Measurements from ENCODE around the gene OGN.
"Not testable (repeated sequence)": the region's sequence is repeated elsewhere in the genome, so short reads cannot be mapped to it uniquely, and the experiment has no call there.

Gene OGN

DNA sequence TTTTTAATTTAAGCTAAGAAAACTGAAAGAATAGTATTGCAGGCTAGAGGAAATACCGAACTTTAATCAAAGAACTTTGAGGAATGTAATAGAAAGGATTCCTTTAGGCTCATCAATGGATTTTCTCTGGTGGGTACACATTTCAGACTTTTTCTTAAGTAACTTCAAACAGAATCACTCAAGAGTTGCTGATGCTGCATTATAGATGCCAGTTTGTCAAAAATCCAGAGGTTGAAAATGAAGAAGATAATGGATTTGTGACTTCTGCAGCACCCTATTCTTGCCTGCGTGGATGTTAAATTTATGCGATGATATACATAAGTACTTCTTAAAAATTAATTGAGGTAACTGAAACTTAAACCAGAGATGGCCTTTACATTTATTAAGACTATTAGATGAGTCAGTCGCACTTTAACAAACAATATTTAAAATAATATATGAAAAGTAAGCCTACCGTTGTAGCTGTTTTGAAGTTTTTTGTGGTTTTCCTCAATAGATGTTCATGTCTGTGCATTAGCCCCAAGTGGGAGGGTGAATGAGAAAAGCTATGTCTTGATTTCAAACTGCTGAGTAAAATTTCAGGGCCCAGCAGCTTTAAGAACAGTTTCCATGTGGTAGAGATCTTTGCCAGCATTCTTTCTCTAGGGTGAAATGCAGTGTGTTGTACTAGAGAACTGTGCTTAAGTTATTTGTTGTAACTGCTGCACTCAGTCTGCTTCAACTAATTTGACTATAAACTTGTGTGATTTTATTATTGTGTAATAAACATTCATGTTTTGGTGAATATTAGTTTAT is at the start of gene OGN:
OGN (minus strand) TSS at position 537 of the 795 bp plus-strand sequence. CDS start 1,171 bp downstream, outside the sequence.
- no peak for DNase-seq (ENCODE audit: low spot score)

DNA sequence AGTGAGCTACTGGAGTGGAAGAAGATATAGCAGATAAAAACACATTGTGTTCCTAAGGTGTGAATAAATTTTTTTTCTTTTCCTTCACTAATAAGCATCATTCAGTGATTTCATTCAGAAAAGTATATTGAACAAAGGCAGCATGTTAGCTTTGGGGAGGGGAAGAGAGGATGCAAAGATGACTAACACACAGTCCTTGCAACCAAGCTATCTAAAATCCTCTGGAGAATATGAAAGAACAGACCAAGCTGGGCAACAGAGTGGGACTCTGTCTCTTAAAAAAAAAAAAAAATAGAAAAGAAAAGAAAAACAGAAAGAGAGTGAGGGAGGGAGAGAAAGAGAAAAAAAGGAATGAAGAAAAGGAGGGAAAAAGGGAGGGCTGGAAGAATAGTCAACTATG is 42.2 kb upstream of the OGN start:
- no peak for DNase-seq (ENCODE audit: low spot score)

GRCh38 chr9:92444841-92445240 is 40.5 kb upstream of the OGN start:
- no peak for DNase-seq (ENCODE audit: low spot score)

DNA sequence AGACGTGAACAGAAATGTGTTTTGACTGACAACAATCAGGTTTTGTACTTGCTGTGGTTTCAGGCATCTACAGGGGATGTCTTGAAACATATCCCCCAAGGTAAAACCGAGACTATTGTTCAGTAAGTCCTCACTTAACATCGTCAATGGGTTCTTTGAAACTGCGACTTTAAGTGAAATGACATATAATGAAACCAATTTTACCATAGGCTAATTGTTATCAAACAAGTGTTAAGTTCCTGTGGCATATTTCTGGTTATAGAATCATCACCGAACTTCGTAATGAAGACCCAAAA is 36.3 kb upstream of the OGN start:
- DNase-seq (ENCODE audit: low spot score), result peak; percentile 5

DNA sequence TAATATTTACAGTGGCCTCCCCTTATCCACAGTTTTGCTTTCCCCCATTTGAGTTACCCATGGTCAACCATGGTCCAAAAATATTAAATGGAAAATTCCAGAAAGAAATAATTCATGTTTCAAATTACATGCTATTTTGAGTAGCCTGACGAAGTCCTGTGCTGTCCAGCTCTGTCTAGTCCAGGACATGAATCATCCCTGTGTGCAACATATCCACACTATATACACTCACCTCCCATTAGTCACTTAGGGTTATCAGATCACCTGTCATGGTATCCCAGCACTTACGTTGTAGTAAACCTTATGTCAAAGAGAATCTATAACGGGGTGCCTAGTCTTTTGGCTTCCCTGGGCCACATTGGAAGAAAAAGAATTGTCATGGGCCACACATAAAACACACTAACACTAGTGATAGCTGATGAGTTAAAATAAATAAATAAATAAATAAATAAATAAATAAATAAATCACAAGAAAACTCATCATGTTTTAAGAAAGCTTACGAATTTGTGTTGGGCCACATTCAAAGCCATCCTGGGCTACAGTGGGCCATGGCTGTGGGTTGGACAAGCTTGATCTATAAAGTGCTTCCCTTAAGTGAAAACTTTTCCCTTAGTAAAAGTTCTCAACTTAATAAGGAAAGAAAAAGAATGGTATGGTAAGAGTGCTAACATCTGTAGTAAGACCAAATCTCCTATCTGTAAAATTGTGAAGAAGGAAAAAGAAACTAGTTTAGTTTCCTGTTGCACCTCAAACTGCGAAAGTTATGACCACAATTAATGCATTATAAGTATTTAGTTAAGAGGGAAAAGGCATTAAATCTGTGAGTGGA is 35.8 kb upstream of the OGN start:
- no peak for DNase-seq (ENCODE audit: low spot score)

DNA sequence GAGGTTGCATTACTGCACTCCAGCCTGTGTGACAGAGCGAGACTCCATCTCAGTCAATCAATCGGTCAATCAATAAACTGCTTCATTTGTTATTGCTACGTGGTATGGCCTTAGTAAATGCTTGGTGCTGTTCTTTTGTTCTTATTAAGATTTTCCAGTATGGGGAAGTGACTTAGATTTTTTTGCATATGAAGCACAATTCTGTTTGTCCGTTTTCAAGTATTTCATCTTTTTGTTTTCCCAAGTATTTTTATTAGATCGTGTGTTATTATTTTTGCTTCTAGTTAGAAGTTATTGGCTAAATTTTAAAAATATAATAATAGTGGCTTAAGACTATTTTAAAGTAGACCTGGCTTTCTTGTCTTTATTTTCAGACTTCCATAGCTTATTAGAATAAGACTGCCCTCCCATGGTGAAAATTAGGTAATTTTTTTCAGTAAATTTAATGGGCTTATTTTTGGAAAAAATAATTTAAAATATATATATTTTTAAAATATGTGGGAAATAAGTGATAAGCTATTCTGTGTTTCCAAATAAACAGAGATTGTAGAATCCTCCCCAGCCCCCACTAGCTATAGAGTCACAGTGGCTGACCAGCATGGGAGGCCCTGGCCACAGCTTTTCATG is 34.6 kb upstream of the OGN start:
- no peak for DNase-seq (ENCODE audit: low spot score)

- DNase-seq (ENCODE audit: low spot score), result no peak
Measured at GRCh38 chr9:92435263-92435662, 30.9 kb upstream of the OGN start.

DNA sequence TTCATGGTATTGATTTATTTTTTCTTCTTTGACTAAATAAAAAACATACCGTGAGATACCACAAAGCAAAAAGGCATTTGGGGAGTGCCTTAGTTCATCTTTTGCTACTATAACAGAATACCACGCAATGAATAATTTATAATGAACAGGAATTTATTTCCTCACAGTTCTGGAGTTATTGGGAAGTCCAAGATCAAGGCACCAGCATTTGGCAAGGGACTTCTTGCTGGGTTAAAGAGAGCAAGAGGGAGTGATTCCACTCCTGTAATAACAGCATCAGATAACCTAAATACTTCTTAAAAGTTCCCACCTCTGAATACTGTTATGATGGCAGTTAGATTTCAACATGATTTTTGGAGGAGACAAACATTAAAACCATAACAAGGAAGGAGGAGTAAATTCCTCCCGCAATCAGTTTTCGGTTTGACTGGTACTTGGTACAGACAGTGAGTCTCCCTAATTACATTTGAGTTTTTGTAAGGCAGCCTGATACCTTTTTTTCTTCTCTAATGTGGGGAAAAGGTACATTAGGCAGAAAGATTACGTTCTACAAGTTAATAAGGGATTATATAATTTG is 28.7 kb upstream of the OGN start:
- no peak for DNase-seq (ENCODE audit: low spot score)

DNA sequence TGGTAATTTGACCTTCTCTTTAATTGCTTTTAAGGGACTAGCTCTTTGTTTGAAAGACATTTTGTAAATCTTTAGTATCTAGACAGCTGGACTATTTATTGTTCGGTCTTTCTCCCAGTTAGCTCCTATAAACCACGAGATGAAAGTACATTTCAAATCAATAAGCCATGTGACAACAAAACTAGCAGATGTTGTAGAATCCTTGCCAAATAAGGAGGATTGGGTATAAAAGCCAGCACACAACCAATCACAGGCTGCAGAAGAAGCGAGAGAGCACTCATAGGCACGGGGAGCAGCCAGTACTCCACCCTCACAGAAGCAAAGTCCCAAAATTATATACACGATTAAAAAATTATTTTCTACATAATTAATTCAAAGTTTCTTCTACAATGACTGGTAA is 28.0 kb upstream of the OGN start:
- no peak for DNase-seq (ENCODE audit: low spot score)

GRCh38 chr9:92429836-92430235 is 25.5 kb upstream of the OGN start:
- no peak for DNase-seq (ENCODE audit: low spot score)

DNA sequence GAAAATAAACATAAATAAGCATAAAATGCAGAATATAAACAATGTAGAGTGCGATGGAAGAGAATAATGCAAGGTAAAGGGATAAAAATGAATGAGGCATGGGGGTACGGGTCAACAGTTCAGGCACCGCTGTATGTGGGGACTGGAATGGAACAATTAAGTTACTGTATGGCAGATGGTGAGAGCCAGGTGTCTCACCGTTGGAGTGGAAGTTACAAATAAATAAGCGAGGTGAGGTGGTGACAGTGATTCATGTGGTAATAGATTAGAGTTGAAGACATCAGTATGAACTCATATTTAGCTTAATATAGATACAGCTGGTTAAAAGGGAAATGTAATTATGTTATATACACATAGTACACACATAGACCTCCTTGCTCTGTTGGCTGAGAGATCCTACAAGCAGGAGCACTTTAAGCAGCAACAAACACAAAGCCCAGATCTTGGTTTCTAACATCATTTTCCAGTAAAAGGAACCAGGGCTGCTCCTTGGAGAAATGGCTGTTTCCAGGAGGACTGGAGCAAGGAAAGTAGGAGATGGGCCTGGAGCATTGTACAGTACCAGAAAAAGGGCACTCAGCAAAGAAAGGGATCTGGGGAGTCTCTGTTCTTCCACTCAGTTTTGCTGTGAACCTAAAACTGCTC is 22.2 kb upstream of the OGN start:
- no peak for DNase-seq (ENCODE audit: low spot score)

DNA sequence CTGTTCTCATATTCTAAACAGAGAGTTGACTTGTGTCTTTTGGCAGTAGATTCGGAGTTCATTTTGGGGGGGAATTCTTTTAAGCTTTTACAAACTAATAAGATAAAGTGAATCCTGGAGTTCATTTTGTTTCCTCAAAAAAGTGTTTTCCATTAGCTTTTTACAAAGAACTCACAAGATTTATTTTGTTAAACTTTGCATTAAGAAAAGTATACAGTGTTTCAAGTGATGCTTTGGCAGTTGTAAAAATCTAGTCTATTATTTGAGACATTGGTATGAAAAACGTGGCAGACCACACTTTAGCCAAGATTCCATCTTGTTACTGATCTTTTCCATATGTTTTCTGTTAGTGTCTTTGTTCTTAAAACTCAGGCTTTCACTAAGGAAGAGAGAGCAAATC is 21.1 kb upstream of the OGN start:
- no peak for DNase-seq (ENCODE audit: low spot score)

DNA sequence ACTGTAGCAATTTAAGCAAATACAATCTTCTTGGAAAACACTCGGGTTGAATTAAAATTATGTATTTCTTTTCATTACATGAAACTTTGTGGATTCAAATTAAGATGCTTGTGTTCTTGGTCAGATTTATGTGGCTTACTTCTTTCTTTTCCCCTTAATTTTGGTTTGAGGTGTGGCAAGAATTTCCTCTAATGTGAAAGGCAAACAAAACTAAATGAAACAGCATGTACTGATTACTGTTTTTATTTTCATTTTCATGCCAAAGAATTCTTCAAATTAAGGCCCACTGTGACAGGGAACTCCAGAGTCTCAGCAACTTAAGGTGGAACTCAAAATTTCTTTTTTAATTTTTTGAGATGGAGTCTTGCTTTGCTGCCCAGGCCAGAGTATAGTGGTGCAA is 20.0 kb upstream of the OGN start, which contains the start of gene OMD:
OMD (minus strand) TSS at position 132 of the 400 bp plus-strand sequence. CDS start 6,913 bp downstream, outside the sequence.
- DNase-seq (ENCODE audit: low spot score), result no peak

GRCh38 chr9:92423612-92424011 is 19.2 kb upstream of the OGN start:
- DNase-seq (ENCODE audit: low spot score), result no peak

GRCh38 chr9:92422611-92423338 is 18.4 kb upstream of the OGN start:
- no peak for DNase-seq (ENCODE audit: low spot score)

DNA sequence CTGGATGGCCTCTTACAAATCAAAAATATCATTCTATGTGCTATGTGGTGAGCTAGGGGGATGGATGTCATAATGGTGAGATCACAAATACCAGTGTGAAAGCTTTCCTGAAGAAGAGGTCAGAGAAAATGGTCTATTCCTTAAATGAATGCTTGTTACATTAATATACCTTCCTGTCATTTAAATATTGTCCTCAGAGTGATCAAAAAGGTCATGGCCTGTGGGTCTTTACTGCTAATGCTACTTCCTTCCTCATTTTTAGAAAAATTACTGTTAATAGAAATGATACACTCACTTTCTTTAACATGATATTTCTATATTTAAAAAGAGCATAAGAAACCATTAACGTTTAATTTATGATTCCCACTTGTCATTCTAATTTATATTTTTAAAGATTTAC is 10.2 kb upstream of the OGN start:
- no peak for DNase-seq (ENCODE audit: low spot score)

DNA sequence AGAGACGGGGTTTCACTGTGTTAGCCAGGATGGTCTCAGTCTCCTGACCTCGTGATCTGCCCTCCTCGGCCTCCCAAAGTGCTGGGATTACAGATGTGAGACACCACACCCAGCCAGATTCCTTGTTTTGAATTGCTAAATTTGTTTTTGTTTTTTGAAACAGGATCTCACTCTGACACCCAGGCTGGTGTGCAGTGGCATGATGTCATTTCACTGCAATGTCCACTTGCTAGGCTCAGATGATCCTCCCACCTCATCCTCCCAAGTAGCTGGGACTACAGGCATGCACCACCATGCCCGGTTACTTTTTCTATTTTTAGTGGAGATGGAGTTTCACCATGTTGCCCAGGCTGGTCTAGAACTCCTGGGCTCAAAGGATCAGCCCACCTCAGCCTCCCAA is 6.8 kb upstream of the OGN start:
- not testable (repeated sequence) for DNase-seq (ENCODE audit: low spot score)

DNA sequence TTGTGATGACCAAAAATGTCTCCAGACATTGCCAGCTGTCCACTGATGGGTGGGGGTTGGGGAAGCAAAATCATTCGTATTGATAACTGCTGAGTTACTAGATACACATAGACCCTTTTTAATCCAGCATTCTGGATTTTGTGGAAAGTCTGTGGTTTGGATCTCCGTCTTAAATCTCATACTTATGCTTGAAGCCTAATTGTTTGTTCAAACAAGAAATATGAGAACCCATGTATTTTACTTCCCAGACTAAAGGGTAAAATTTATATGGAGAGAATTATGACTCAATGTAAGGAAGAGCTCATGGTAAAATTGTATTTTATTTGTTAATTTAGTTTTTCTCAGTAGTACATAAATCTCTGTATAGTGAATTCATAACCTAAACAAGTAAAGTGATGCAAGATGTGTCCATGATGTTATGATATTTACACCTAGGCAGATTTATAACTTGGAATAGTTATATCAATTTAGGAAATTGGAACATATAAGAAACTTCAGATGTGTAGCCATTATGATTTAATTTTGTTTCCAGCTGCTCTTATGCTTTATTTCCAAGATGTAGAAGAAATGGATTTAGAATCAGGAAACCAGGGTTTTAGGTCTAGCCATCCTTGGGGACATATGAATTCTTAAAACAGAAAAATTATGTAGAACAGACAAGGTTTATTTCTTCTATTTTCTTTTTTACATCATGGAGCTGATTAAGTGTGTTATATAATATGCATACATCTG is 4.5 kb upstream of the OGN start:
- DNase-seq (ENCODE audit: low spot score), result no peak

DNA sequence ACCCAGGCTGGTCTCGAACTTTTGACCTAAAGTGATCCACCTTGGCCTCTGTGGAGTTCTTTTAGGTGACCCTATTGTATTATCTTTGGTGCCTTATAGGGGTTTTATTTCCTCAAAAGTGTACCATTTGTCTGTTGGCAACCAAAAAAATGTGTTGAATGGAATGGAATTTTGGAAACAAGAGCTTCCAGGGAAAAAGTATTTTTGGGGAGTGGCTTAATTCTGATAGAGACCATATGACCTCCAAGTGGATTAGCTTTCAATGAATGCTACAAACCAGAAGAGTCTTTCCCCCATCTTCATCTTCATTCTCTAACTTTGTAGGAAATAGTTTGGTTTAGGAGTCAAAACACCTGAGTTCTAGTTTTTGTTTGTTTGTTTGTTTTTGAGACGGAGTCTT is 3.4 kb upstream of the OGN start:
- no peak for DNase-seq (ENCODE audit: low spot score)

DNA sequence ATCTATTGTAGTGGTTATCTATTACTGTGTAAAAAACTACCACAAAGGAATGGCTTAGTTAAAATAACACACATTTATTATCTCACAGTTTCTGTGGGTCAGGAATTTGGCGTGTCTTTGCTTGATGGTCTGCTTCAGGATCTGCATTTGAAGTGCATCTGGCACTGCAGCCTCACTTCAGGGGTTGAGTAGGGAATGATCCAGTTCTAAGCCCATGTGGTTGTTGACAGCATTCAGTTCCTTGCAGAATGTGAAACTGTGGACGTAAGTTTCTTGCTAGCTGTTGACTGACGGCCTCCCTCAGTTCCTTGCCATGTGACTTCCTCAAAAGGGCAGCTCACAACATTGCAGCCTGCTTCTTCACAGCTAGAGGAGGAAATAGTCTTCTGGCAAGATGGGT is 2.1 kb upstream of the OGN start:
- peak; percentile 47 for DNase-seq (ENCODE audit: low spot score)

GRCh38 chr9:92405818-92406217 is 1.4 kb upstream of the OGN start:
- no peak for DNase-seq (ENCODE audit: low spot score)
